Endothelial cell of umbilical vein (primary cell): ENCODE measurements around the gene KIF26B. TPM values are rescaled to one million over a fixed set of nuclear protein-coding genes. Genes with fewer than 3 reads are reported as not detected.

Experiments used
- BruUV-seq: library from RNA; stranded (reverse); fragments of 400-500 nt; replicated peaks from 2 replicates; lab custom pipeline; 2021; lab: Mats Ljungman, UMichigan
- CTCF ChIA-PET: fragments of 300-600, 350-600 bp; sonication (Branson Sonifier 250); formaldehyde crosslinking; loops from one replicate; lab custom pipeline; 2021; ENCODE audit warnings: antibody characterized with exemption, inconsistent platforms; lab: Charles Lee
- POLR2A ChIA-PET: fragments of 300-600, 350-600 bp; sonication (Branson Sonifier 250); formaldehyde crosslinking; loops from one replicate; lab custom pipeline; 2021; ENCODE audit warnings: antibody characterized with exemption, inconsistent platforms; lab: Charles Lee
- DNase-seq: peaks from one replicate; pipeline ENCODE4 v3.0.0-alpha.2; 2011; ENCODE audit warnings: low read depth, low spot score
- FAIRE-seq: peaks from 2 replicates; lab custom pipeline; 2011; peaks lifted over from hg19 to GRCh38; lab: Jason Lieb, UNC
- H2AFZ ChIP-seq: 2 replicates; pipeline ENCODE4 v1.6.0; 2012; ENCODE audit warnings: low read depth, low read length, control low read depth, inconsistent platforms
- H3K27ac ChIP-seq: 2 replicates; pipeline ENCODE4 v1.5.1; 2011; ENCODE audit warnings: low read depth, mild to moderate bottlenecking, control low read depth, low read length, moderate library complexity; ENCODE audit not compliant: insufficient read depth
- H3K27me3 ChIP-seq, 2 experiments: 2 replicates each; pipeline versions ENCODE4 v1.6.0 to v1.6.1; 2011; ENCODE audit warnings: low read length in 2 of 2, mixed read lengths in 1 of 2; ENCODE audit not compliant: control insufficient read depth in 2 of 2, insufficient read depth in 2 of 2
- H3K36me3 ChIP-seq, 2 experiments: 2 replicates in 1 of 2; 3 replicates in 1 of 2; pipeline ENCODE4 v1.5.1; 2011; ENCODE audit warnings: low read length in 2 of 2, mild to moderate bottlenecking in 1 of 2, moderate library complexity in 1 of 2; ENCODE audit not compliant: control insufficient read depth in 2 of 2, insufficient read depth in 2 of 2; ENCODE audit errors: extremely low read depth in 1 of 2
- H3K4me1 ChIP-seq: 3 replicates; pipeline ENCODE4 v1.5.1; 2011; ENCODE audit warnings: mild to moderate bottlenecking, low read length; ENCODE audit not compliant: control insufficient read depth, insufficient read depth; ENCODE audit errors: extremely low read depth
- H3K4me2 ChIP-seq: 2 replicates; pipeline ENCODE4 v1.6.1; 2011; ENCODE audit warnings: low read length, control low read depth, mixed read lengths; ENCODE audit not compliant: insufficient read depth
- H3K4me3 ChIP-seq, 3 experiments: fragments of 200-600 bp in 1 of 3; sonication (generic), shearing (Covaris generic) in 1 of 3; replicated peaks in 1 of 3; 2 replicates each; pipeline ENCODE4 v1.5.1; 2011 to 2016; ENCODE audit warnings: control low read depth in 3 of 3, low read length in 3 of 3, mild to moderate bottlenecking in 2 of 3, inconsistent platforms in 1 of 3, low read depth in 1 of 3, moderate library complexity in 1 of 3; ENCODE audit not compliant: insufficient read depth in 1 of 3
- H3K79me2 ChIP-seq: 2 replicates; pipeline ENCODE4 v1.6.0; 2012; ENCODE audit warnings: low read length, inconsistent platforms; ENCODE audit not compliant: control insufficient read depth, insufficient read depth
- H3K9ac ChIP-seq: replicated peaks from 2 replicates; pipeline ENCODE3; 2011; ENCODE audit warnings: low read length, control low read depth; ENCODE audit not compliant: insufficient read depth; ENCODE audit errors: extremely low read depth
- H3K9me1 ChIP-seq: replicated peaks from 3 replicates; pipeline ENCODE4 v1.6.0; 2011; ENCODE audit warnings: mild to moderate bottlenecking, low read length; ENCODE audit not compliant: control insufficient read depth, insufficient read depth; ENCODE audit errors: extremely low read depth
- H3K9me3 ChIP-seq: replicated peaks from 2 replicates; pipeline ENCODE4 v1.5.1; 2012; ENCODE audit warnings: low read length, inconsistent platforms; ENCODE audit not compliant: control insufficient read depth, insufficient read depth
- H4K20me1 ChIP-seq: replicated peaks from 2 replicates; pipeline ENCODE3; 2011; ENCODE audit warnings: mild to moderate bottlenecking, low read length; ENCODE audit not compliant: control insufficient read depth, insufficient read depth; ENCODE audit errors: extremely low read depth
- CTCF ChIP-seq, 2 donors: IDR thresholded peaks; 1 replicate in 1 of 2; 2 replicates in 1 of 2; pipeline ENCODE4 v1.5.1; 2011; ENCODE audit warnings: low read length in 2 of 2, mild to moderate bottlenecking in 2 of 2, moderate library complexity in 2 of 2, control low read depth in 1 of 2, inconsistent platforms in 1 of 2, low read depth in 1 of 2; ENCODE audit not compliant: insufficient read depth in 1 of 2; ENCODE audit errors: extremely low read depth in 1 of 2
- EZH2 ChIP-seq: IDR thresholded peaks from 2 replicates; pipeline ENCODE4 v1.6.1; 2012; ENCODE audit warnings: borderline replicate concordance, low read depth, mild to moderate bottlenecking, moderate library complexity, low read length, inconsistent platforms; ENCODE audit not compliant: severe bottlenecking
- FOS ChIP-seq: IDR thresholded peaks from 2 replicates; pipeline ENCODE4 v1.6.1; 2011; ENCODE audit warnings: mild to moderate bottlenecking, low read length, moderate library complexity, borderline replicate concordance; ENCODE audit not compliant: insufficient read depth
- GATA2 ChIP-seq: IDR thresholded peaks from 2 replicates; pipeline ENCODE4 v1.7.0; 2011; ENCODE audit warnings: low read depth, mild to moderate bottlenecking, moderate library complexity, mixed read lengths, low read length; ENCODE audit not compliant: insufficient read length, insufficient read depth
- JUN ChIP-seq: IDR thresholded peaks from 2 replicates; pipeline ENCODE4 v1.6.1; 2011; ENCODE audit warnings: borderline replicate concordance, low read depth; ENCODE audit not compliant: insufficient read length, insufficient read depth
- MYC ChIP-seq: IDR thresholded peaks from one replicate; pipeline ENCODE4 v1.6.1; 2011; ENCODE audit warnings: mild to moderate bottlenecking, low read depth, low read length
- POLR2A ChIP-seq: IDR thresholded peaks from 2 replicates; pipeline ENCODE4 v1.6.1; 2012; ENCODE audit warnings: low read depth, mild to moderate bottlenecking, control low read depth, low read length
- POLR2AphosphoS5 ChIP-seq: IDR thresholded peaks from 2 replicates; pipeline ENCODE4 v1.6.1; 2012; ENCODE audit warnings: low read depth, mild to moderate bottlenecking, control low read depth, low read length, moderate library complexity; ENCODE audit not compliant: insufficient read depth
- dilution Hi-C: fragments of 300-500 bp; cut with MboI; formaldehyde crosslinking; loops from one replicate; pipeline ENCODE4 v1.15.0; 2019; ENCODE audit warnings: low sequenced_read_pairs; ENCODE audit not compliant: extremely low pct_ligation_motif_present
- intact Hi-C: fragments of 100-400 bp; cut with micrococcal nuclease; formaldehyde crosslinking; loops from one replicate; pipeline ENCODE4 v1.10.0; 2022
- polyA plus RNA-seq, 4 experiments: library from polyadenylated mRNA; depleted of rRNA in 3 of 4; stranded (reverse) in 3 of 4; unstranded in 1 of 4; fragments of >200 nt; gene quantifications; 2 replicates each; pipeline versions ENCODE4 v1.2.1 to v1.2.3, GENCODE V29; 2011 to 2012; ENCODE audit warnings: missing spikeins in 1 of 4
- total RNA-seq: library from RNA; stranded (reverse); gene quantifications from 2 replicates; pipeline ENCODE4 v1.2.3, GENCODE V29; 2021
- TF ChIP-seq, protein P1 (sequence below): IDR thresholded peaks from 2 replicates; pipeline ENCODE4 v1.6.1; 2011; ENCODE audit not compliant: insufficient read depth, insufficient read length

KIF26B gene
- total and polyA plus RNA-seq, 2 donors (not counting 3 experiments of a cell fraction or from before 2014, with no cell fraction given): 0.04 to 0.49 TPM

GRCh38 chr1:245205396-245205795 is 50.6 kb downstream of the KIF26B start:
- ChIA-PET CTCF (no interaction called here), POLR2A (no interaction called here)
- Histone ChIP-seq H2AFZ (no peak overlapping the region), H4K20me1 (no peaks in the 10 kb centered on the region), H3K27ac (no peak overlapping the region), H3K36me3 (no peaks in the 10 kb centered on the region), H3K9ac (no peak overlapping the region), H3K79me2 (no peaks in the 10 kb centered on the region), H3K4me2 (no peak overlapping the region), H3K9me3 (peaks cover 4% of the 10 kb centered on the region), H3K4me3 (no peak overlapping the region), H3K4me1 (no peaks in the 10 kb centered on the region), H3K27me3 (no peaks in the 10 kb centered on the region), H3K9me1 (no peaks in the 10 kb centered on the region)
- DNase-seq (no peak), FAIRE-seq (no peak)
- no TSS peak for BruUV-seq
- dilution Hi-C loops: no loop called here
- TF ChIP-seq POLR2A: no peak
- no peak for TF ChIP-seq JUN
- no peak for TF ChIP-seq CTCF (IDR thresholded peaks at IDR 0.05; ENCODE audit: extremely low read depth in 1 of 2, insufficient read depth in 1 of 2, low read depth in 1 of 2, low read length in 2 of 2)
- TF ChIP-seq MYC: no peak
- TF ChIP-seq EZH2: no peak
- TF ChIP-seq, protein P1, sequence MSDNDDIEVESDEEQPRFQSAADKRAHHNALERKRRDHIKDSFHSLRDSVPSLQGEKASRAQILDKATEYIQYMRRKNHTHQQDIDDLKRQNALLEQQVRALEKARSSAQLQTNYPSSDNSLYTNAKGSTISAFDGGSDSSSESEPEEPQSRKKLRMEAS: no peak
- TF ChIP-seq GATA2: no peak
- no peak for TF ChIP-seq FOS
- no peak for TF ChIP-seq POLR2AphosphoS5
- intact Hi-C loops: no loop called here
